HG02973 (cell line): ENCODE results near the gene LRIT2.

Experiments used
- ATAC-seq: cut with Tn5 transposase; IDR thresholded peaks from one replicate; pipeline ENCODE4 v1.9.1; 2021; ENCODE audit warnings: moderate library complexity; ENCODE audit not compliant: unreplicated experiment

Gene LRIT2, protein sequence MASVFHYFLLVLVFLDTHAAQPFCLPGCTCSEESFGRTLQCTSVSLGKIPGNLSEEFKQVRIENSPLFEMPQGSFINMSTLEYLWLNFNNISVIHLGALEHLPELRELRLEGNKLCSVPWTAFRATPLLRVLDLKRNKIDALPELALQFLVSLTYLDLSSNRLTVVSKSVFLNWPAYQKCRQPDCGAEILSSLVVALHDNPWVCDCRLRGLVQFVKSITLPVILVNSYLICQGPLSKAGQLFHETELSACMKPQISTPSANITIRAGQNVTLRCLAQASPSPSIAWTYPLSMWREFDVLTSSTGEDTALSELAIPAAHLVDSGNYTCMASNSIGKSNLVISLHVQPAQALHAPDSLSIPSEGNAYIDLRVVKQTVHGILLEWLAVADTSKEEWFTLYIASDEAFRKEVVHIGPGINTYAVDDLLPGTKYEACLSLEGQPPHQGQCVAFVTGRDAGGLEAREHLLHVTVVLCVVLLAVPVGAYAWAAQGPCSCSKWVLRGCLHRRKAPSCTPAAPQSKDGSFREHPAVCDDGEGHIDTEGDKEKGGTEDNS

DNA sequence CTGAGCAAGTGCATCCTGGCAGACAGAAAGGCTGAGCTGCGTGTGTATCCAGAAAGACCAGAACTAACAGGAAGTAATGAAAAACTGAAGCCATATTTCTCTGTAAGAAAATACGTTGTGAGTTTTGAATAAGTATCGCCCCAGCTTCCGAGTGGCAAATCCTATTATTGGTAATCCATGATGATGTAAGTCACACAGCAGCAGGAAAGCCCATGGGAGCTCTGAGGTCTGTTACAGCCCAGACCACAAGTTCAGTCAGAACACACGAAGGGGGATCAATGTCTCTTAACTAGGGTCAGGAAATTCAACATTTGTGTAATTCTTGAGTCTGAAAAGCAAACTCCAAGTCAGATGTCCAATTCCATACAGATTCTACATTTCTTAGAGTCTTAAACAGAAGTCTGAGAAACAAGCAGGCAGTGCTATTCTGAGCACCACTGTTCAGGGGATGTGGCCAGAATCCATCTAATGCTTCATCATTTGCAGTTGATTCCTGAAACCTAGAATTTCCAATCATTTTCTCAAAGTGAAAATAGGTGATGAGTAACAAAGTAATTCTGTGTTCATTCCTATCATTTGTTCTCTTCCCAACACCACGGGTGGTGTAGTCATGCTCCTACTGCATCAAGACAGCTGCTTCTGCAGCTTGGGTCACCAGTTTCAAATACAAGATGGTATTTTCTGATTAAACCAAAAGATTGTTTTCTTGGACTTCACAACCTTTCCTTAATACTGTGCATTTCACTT is at the start of gene LRIT2:
Gene LRIT2, minus strand, starts transcription at position 118 of the 747 bp plus-strand sequence. Its CDS starts 24 bp downstream, at position 94.
- no peak for ATAC-seq

DNA sequence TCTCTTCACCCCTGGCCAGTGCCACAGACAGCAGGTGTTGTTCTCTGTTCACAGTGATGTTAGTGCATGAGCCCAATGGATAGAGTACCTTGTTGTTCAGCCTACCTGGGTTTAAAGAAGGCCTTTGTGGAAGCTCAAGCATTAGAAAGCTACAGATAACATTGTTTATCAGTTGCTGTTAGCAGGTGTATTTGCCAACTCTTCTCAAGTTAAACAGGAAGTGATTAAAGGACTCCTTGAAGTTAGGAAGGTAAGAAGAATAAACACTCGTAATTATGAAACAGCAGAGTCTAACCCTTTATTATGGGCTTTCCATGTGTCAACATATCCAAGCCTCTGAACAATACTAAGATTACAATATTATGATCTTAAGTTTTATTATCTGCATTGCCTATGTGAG is 45.4 kb upstream of the LRIT2 start:
- ATAC-seq: no peak

DNA sequence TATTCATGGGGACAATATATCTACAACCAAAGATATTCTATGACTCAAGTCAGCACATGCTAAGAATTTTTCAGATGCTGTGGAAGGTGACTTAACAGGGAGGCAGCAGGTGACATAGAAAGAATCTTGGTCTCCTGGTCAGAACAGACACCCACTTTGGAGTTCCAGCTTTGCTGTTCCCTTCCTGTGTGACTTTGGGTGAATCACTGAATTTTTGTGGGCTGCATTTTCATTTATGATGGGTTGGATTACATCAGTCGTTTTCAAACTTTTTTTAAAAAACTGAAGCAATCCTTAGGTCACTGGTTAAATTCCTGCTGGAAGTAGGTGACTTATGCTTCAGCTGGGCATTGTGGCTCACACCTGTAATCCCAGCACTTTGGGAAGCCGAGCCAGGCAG is 44.4 kb upstream of the LRIT2 start:
- ATAC-seq: no peak

DNA sequence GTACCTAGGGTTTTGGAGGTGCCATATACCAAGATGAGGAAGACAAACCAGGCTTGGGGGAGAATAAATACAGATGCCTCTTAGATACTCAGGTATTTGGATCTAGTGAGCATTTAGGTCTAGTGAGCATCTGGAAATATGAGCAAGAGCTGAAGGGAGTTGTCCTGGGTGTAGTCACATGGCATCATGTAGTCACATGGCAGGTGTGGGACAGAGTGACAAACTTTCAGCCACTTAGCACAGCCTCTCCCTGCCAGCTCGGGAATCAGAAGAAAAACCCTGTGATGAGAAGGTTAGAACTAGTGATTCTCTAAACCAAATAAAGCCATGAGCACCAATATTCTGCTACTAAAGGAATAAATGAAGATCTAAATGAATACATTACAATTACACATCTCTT is 43.8 kb upstream of the LRIT2 start:
- no peak for ATAC-seq

DNA sequence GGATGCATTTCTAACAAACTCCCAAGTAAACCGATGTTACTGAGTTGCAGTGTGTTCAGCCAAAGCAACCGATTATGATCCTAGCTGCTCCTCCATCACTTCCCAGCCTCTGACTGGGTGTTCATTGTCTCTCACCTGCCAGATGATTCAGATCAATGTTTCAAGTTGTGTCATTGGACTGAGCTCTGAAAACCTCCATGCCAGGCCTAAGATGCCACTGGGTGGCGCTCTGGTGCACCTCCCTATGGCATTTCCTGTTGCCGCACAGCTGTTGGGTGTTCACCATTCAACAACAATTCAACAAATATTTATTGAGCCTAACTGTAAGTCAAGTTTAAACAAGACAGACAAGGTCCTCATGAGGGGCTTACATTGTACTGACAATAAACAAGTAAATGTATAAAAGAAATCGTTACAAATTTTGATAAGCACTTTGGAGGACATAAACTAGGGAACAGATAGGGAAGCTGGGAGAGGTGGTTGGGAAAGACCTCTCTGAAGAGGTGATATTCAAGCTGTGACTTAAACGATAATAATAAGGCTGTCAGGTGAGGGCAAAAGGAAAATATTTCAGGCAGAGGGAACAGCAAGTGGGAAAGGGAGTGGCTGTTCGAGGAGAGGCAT is 42.3 kb upstream of the LRIT2 start:
- peak; percentile 69 for ATAC-seq

DNA sequence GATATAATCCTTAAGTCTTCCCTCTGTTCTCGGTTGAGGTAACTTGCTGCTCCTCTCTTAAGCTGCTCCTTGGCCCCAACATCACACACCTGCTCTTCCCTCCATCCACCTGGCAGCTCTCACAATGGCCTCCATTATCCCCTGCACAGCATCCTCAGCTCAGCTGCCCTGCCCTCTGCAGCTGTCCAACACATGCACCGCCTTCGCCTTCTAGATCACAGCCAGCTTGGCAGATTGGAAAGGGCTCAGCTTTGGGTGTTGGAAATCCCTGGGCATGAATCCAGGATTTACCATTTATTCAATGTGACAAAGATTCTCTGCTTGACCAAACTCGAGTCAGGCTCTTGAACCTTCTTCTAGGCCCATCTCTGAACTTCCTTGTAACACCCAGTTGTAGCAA is 40.1 kb upstream of the LRIT2 start:
- no peak for ATAC-seq

DNA sequence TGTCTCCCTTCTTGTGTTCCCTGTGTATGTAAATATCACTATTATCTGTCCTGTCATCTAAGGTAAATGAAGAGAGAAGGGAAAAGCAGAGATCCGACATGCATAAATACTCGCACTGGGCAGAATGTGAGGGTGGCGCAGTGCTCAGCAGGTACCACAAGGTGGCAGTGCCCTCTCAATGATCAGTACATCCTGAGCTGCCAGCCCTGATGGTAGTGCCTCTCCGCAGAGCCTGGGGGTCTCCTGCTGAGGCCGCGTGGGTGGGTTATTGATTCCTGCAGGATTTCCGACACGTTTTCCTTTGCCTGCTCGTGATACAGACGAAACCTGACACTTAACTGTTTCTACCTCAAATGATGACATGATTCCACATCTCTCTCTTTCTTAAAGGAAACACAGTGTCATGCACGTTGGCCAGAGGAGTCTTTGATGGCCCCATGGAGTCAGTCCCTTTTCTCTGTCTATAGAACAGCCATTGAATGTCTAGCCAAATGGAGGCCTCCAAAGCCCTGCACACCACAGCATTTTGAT is 39.3 kb upstream of the LRIT2 start:
- ATAC-seq: peak; percentile 90

DNA sequence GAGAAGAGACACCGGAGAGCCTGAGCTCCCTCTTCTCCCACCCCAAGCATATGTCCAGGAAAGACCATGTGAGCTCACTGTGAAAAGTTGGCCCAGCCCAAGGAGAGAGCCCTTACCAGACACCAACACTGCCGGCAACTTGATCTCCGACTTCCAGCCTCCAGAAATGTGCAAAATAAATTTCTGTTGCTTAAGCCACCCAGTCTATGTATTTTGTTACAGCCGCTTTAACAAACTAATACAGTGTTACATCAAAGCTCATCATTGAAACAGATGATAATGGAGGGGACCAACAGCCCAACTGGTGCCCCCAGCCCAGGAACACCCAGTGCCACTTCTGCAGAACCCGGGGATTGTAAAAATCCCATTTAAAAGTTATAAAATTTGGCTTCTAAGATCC is 38.4 kb upstream of the LRIT2 start:
- ATAC-seq: no peak

DNA sequence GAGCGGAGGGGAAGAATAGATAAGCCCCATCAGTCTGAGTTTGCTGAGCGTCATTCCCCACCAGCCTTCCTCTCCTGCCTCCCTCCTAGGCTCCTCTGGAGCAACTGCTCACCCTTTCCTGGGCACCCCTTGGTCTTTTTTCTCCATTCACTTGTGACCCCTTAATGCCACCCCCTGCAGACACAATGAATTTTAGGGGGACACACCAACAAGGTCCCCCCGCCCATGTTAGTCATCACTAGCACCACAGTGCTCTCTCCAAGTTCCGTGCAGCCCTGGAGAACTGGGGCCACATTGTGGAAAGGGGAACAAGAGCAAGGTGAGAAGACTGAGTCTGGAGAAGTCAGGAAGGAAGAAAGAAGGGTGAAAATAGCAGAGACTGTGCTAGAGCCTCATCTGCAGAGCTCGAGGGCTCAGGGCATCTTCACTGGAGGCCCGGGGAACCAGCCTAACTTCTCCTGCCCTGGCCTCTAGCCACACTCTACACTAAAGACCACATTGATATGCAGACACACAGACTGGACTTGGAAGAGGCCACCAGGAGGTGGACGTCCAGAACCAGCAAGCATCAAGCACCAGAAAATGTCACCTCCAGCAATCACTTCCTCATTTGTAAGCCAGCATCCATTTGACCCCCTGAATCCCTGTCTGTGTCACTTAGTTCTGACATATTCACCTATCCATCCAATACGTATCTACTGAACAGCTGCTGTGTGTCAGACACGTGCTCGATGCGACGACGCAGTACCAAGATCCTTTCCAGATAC is 37.0 kb upstream of the LRIT2 start:
- ATAC-seq: no peak

DNA sequence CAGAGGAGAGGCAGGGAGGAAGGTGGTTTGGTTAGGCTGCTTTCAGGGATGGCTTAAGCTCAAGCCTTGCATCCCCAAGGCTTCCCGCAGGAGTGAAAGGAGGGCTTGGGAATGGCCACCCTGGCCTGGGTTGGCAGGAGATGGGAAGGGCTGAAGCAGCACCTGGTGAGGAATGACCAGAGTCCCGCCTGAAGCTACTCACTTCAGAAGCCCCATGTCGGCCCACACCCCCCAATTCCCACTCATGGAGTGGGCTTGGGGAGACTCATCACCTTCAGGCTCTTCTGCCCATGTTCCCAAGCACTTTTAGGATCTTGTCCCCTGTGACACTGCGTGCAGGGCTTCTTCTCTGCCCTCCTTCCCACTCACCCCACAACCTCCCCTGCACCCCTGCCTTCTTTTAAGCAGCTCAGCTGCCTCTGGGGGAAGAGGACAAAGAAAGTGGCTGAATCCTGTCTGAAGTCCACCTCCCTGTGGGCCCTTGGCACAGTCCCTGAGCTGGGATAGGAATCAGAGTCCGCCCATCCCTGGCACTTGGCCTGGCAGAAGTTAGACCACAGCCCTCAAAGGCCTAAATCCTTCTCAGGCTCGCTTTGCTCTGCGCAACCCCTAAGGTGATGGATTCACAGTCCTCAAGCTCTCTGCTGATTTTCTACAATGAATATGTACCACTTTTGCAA is 36.0 kb upstream of the LRIT2 start:
- no peak for ATAC-seq

DNA sequence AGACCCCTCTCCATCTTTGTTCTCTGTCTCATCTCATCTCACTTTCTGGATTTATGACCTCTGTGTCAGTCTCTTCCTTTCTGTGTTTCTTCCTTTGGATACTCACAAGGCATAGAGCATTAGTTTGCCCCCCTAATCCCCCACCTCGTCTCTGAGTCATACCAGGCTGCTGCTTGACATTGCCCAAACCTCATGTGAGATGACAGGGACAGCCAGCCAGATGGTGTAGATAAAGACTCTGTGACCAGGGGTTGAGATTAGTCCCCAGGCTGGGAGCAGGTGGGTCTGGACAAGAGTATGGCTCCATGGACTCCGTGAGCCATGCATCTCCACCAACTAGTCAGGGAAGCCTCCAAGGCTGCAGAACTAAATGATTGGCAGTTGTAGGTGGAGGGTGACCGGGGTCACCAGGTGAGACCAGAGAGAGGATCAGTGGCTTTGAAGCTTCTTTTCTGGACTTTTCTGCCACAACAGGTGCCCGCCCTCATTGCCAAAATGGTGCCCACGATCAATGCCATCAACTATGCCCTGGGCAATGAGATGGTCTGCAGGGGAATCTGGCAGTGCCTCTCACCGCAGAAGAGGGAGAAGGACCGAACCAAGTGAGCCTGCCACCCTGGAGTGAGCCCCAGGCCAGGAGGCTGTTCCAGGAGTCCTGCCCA is 32.8 kb upstream of the LRIT2 start:
- ATAC-seq: no peak

DNA sequence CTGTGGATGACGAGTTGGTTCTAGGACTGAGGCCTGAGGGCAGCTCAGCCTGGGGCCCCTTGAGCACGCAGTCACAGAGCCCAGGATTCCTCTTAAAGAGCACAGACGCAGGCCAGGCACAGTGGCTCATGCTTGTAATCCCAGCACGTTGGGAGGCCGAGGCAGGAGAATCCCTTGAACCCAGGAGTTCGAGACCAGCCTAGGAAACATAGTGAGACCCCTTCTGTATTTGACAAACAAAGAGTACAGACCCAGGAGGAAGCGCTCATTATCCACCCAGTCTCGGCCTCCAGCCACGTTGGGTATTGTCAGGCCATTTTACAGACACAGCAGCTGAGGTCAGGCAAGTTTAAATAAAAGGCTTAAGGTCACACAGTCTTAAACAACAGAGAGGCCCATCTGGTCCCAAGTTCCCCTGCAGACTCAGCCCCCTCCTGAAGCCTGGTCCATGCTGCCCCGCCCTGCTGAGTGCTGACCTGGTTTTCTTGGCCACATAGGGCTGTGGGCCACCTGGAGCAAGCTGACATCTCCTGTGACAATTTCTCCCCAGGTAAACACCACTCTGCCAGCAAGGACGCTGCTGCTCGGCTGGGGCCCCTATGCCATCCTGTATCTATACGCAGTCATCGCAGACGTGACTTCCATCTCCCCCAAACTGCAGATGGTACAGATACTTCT is 32.1 kb upstream of the LRIT2 start:
- ATAC-seq: no peak

DNA sequence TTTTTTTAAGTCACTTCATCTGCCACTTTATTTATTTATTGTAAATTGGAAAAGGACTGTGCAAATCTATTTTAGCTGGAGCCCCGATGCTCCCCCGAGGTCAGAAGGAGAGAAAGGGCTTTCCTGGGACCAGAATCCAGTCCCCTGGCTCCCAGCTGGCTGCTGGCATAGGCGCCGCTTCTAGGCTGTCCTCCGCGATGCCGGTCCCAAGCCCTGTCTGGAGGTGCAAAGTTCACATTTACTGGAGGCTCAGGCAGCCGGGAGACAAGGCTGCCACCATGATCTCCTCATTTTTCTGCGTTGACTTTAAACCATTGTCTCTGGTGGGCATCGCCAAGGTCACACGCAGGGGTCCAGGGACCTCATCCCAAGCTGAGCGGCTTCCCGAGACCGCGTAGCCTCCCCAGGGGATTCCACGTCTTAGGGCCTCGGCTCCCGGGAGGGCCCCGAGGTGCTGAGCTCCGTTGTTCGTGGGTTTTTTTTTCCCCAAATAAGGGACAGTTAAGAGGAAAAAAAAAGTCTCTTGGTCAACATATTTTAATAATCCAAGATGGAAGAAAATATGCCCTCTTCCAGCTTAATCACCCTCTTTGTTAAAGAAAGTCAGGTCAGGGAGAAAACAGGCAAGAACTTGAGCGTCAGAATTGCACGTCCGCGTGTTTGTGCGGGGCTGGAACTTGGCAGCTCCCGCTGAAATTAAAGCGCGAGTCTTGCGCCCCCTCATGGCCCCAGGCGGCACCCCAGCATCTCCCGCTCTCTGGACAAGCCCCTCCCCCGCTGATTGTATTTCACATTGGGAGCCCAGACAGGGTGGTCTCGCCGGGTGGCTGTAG is 31.4 kb upstream of the LRIT2 start:
- ATAC-seq: no peak

DNA sequence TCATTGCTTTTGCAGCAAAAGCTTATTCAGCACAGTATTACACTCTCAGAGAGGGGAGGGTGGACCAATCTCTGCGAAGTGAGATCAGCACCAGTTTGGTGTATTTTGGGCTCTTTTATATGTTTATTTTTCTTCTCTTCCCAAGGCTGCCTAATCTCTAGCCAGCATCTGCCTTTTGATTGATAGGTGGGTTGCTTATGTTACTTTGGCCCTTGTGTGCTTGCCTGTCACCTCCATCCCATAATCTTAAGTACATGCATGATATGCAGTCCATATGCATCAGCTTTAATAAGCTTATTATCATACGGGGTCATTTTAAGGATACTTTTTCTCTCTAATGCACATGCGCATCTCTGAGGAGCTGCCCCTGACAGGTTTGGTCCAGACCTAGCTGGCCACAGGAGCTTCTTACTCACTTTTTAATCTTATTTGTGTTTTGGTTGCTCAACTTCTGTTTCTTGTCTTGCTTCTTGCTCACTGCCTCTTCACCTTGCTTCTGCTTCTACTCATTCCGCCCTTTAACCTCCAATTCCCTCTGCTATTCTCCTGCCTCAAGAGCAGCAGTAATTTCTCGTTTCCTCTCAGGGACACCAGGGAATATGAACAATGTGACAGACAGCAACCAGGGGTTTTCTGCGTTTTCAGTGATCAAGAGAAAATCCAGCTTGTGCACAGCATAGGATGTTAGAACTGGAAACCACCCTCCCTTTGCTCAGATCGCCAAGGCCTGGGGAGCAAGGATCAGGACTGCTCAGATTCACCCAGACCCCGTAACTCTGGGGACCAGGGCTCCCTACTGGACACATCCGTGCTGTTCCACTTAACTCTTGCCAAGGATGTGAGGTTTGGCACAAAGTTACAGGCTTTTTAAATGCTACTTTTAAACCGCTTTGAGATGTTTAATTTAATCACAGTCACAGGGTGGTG is 29.5 kb upstream of the LRIT2 start:
- ATAC-seq: no peak

DNA sequence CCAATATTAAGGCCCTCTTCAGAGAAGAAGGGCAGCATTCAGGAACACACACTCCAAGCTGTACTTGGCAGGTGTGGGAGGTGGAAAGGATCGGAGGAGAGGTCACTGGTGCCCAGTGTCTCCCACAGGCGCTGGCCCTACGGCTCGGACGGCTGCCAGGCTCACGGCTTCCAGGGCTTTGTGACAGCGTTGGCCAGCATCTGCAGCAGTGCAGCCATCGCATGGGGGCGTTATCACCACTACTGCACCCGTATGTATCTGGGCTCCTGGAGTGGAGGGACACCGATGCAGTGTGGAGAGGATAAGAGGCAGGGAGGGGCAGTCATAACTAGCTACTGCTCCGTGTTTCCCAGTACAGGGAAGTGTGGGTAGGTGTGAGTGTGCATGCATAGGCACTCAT is 23.4 kb upstream of the LRIT2 start:
- ATAC-seq: no peak

DNA sequence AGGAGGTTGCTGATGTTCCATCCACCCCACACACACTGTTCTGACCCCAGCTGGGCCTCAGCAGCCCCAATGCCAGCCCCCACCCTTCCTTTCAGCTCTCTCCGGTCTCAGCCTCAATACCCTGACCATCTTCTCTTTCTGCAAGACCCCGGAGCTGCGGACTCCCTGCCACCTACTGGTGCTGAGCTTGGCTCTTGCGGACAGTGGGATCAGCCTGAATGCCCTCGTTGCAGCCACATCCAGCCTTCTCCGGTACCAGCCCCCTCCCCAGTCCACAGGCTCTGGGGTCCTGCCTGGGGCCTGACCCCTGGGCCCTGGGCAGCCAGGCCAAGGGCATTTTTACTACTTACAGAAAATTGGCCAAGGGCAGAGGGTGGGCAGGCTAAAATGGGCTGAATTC is 22.2 kb upstream of the LRIT2 start:
- ATAC-seq: no peak

DNA sequence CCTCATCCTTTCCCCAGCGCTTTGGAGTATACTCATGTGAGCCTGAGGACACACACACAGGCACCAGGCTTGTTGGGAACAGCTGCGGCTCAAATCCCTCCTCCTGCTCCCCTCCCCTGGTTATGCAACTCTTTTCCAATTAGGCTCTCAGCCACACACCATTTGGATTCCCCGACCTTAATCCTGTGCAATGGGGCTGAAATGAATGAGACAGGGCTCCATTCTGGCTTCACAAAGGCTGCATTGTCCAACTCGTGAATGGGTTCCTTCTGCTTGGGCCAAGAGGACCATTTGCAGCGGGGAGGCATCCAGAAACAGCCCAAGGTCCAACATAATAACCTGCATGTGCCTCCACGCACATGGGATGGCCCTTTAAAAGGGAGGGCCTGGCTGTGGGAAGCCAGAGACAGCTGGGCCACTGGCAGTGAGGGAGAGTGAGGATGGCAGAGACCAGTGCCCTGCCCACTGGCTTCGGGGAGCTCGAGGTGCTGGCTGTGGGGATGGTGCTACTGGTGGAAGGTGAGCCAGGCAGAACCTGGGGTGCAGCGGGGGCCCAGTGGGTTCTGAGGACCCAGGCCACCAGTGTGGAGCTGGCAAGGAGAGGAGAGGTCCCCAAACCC is 19.4 kb upstream of the LRIT2 start, which contains the start of gene RGR:
Gene RGR, plus strand, starts transcription at position 403 of the 620 bp plus-strand sequence. Its CDS starts 38 bp downstream, at position 441.
- ATAC-seq: no peak
